Head of caudate nucleus (tissue), 42 donors: Measurements from ENCODE around the gene FGD3.

Experiments used
- DNase-seq, 42 donors: peaks; one replicate each; pipeline versions ENCODE4 v3.0.0 to v3.0.0-alpha.2; 2020 to 2021; ENCODE audit warnings: mixed read lengths in 7 of 42
- intact Hi-C: fragments of 100-400 bp; cut with DNase I; formaldehyde crosslinking; loops from one replicate; pipeline ENCODE4 v1.15.0; 2022

FGD3 gene

DNA sequence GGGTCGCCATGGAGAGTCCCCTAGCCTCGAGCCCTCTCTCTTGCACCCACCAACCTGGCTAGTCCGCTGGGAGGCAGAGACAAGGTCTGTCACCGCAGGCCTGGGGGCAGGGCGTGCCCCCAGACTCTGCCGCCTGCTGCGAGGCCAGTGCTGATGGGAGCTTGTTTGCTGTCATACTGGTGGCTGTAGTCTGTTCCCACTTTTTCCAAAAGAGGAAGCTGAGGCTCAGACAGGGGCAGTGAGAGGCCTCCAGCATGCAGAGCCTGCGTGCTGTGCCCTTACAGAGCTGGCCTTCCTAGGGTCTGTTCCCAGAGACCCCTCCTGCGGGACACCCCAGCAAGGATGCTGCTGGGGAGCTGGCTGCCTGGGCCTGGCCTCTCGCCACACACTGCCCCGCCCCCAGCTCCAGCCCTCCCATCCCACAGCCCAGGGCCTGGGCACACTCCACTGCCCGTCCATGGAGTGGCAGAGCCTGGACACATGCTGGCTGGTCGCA is 90.2 kb downstream of the FGD3 start:
- intact Hi-C loops, result no loop called here
- DNase-seq, result peak in 28 of 42 donors; percentile 12 to 51 (median 31)

DNA sequence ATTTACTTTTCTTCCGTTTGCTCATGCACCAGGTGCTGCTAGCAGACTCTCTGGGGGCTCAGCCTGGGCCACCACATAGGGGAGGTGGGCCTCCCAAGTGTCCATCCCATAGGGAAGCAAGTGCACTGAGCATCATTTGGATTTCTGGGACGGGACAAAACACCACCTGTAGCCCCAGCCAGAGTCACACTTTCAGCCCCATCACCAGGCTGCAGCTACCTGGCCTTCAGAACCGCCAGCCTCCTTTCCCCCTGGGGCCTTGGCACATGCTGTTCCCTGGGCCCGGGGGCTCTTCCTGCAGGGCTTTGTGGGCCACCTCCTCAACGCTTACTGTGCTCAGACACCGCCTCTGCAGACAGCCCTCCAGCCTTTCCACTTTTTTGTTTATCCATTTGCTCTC is 91.6 kb downstream of the FGD3 start:
- intact Hi-C loops, result no loop called here

GRCh38 chr9:93039456-93039855 is 92.1 kb downstream of the FGD3 start:
- intact Hi-C loops, result no loop called here
- DNase-seq, result no peak

More for the DNA sequence above, 91.6 kb downstream of the FGD3 start:
- DNase-seq, result no peak

DNA sequence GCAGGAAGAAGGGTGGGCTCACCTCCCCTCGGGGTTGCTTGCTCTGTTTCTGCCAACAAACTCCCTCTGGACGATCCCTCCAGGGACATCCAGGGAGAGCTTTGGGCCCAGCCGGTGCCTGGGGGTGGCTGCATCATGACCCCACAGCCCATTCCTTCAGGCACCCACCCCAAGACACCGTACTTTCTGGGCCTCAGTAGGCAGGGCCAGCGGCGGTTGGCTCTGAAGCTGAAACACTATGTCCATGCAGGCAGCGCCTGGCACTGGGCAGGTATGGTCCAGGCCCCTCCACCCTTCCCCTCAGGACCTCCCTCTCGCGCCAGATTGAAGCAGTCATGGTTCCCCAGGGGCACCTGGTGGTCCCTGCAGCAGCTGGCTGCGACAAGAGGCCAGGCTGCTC is 92.7 kb downstream of the FGD3 start:
- intact Hi-C loops, result no loop called here
- no peak for DNase-seq

- intact Hi-C loops, result no loop called here
- no peak for DNase-seq
Measured at GRCh38 chr9:93040409-93040808, 93.1 kb downstream of the FGD3 start.

GRCh38 chr9:93041108-93041802 is 93.9 kb downstream of the FGD3 start:
- intact Hi-C loops, result no loop called here
- DNase-seq, result no peak

DNA sequence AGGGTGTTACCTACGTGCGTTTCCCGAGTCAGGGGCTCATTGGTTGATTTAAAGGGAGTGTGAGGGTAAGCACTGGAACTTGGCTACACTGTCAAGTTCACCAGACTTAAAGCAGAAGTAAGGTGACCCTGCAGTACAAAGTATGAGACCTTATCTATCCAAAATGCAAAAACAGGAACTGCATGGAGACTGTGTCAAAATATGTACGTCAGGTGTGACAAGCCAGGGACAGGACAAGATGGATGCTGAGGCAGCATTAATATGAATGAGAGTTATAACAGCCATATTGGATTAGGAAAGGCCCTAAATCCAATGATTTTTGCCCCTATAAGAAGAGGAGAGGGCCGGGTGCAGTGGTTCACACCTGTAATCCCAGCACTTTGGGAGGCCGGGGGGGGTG is 95.8 kb downstream of the FGD3 start:
- no peak for DNase-seq
- intact Hi-C loops, result no loop called here

DNA sequence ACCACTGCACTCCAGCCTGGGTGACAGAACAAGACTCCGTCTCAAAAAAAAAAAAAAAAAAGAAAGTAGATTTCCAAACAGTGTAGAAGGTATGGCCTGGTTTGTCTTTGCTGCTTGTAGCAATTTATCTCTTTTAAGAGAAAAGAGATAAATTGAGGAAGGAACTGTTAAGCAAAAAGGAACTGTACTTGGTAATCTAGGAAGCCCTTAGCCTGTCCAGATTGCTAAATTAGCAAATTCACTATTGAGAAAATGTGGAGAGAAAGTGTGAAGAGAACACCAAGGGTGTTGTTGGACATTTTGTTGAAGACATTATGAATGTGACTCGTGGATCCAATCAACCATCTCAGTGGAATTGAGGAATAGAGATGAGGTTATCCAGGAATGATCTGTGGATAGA is 98.2 kb downstream of the FGD3 start:
- no peak for DNase-seq
- intact Hi-C loops, result no loop called here

- intact Hi-C loops, result no loop called here
- DNase-seq, result no peak
Measured at GRCh38 chr9:93048566-93049448, 101.5 kb downstream of the FGD3 start.

GRCh38 chr9:93049491-93049890 is 102.2 kb downstream of the FGD3 start:
- no peak for DNase-seq

GRCh38 chr9:93050231-93050630 is 102.9 kb downstream of the FGD3 start:
- intact Hi-C loops, result no loop called here
- no peak for DNase-seq

More at GRCh38 chr9:93049491-93049890, 102.2 kb downstream of the FGD3 start:
- intact Hi-C loops, result no loop called here

- intact Hi-C loops, result no loop called here
- no peak for DNase-seq
Measured at GRCh38 chr9:93051680-93052089, 104.4 kb downstream of the FGD3 start.

DNA sequence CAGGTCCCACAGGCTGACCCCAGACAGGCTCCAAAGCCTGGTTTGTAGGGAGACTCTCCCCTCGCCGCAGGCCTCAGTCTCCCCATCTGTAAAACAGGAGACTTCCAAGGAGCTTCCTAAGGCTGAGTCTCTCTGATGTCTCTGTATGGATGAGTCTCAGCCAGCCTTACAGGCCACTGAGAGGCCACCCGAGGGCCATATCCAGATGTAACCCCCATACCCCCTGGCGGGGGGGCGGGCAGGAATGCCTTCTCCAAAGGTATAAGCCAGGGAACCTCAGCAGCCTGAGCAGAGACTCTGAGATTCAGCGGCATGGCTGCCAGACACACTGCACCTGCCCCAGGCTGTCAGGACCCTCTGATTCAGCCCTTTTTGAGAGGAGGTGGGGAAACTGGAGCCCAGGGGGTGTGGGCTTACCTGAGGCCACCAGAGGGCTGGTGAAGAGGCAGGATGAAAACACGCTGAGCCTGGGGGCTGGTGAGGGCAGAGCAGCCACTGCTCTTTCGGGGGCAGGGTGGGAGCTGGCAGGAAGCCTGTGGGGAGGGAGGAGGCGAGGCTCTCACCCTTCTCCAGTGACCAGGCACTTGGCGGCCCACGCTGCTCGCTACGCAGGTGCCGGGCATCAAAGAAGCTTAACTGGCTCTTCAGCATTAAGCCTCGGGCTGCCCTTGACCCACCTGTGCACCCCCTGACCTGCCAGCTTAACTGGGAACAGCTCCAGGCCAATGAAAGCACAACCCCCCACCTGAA is 105.6 kb downstream of the FGD3 start:
- DNase-seq, result no peak
- intact Hi-C loops, result no loop called here

DNA sequence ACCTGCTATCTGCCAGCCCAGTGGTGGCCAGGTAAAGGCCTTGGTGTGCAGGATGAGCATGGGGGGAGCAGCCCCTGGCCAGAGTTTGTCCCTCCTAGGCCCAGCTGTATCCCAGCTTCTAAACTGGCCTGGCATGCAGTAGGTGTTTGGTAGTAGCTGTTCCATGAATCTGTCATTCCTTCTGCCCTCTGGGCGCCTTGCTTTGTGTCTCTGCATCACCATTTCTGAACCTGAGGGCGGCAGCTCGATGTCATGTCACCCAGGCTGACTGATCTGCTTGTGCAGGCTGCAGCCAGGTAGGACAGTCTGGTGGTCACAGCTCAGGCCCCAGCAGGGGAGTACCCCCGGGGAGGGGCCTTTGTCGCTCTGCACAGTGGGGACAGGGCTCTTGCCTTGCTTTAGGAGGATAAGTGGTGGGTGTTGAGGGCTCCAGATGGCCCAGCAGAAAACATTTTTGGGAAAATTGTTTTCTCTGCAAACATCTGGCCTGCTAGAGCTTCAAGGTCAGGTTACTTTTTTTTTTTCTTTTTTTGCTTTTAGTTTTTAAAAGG is 106.5 kb downstream of the FGD3 start:
- intact Hi-C loops, result no loop called here
- no peak for DNase-seq

DNA sequence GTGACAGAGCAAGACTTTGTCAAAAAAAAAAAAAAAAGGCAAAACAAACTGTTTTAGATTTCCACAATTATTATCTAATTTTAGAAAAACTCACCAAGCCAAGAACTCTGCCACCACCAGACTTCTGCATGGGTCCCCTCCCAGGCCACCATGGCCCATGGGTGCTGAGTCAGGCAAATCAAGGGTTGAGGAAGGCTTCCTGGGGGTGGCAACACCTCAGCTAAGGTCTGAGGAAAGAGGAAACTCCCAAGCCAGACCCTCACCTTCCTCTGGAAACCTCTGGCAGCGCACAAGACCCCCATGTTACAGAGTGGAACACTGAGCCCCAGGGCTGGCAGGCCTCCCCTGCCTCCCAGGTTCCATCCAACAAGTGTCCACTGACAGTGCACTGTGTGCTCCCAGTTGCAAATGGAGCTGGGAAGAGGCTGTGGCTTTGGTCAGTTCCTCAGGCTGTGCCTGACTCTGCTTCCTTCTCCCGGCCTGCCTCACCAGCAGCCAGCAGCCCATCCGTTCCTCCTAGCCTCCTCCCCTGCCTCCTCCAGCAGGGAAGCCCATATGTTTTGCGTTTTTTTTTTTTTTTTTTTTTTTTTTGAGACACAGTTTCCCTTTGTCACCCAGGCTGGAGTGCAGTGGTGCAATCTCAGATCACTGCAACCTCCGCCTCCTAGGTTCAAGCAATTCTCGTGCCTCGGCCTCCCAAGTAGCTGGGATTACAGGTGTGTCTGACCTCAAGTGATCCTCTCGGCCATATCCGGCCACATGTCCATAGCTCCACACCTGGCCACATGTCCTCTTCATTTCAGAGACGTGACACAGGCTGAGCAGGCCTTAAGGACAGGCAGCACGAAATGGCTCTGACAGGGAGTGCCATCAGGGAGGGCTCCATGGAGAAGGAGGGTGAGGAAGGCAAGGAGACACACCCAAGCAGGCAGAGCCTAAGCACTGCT is 107.7 kb downstream of the FGD3 start:
- intact Hi-C loops, result no loop called here
- no peak for DNase-seq

DNA sequence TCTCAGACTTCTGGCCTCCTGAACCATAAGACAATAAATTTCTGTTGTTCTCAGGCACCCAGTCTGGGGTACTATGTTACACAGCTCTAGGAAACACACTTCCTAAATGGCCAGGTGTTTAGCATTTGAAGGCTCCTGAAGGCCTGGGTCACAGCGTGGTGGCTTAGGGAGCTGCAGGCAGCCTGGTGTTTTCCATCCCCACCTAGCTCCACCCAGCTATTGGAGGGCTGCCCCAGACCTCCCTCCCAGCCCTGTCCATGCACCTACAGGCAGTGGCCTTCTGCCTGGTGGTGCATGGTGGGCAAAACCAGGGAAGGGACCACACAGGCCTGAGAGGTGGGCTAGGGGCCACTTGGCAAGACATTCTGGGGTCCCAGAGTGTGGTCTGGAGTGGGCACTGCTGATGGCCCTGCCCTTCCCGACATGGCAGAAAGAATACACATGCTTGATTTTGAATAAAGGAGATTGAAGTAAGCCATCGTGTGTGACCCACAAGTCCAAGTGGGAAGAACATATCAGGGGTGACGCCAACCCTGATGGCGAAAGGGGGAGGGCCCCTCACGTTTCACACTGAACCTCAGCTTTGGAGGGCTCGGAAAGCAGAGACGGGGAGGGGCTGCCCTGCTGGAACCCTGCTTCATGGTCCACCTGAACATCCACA is 109.8 kb downstream of the FGD3 start:
- DNase-seq, result no peak
- intact Hi-C loops, result no loop called here

GRCh38 chr9:93057703-93058354 is 110.5 kb downstream of the FGD3 start:
- no peak for DNase-seq
- intact Hi-C loops, result no loop called here
